Left lung (tissue), 10 donors: ENCODE data around the gene RFT1. TPM values are rescaled to one million over a fixed set of nuclear protein-coding genes. Genes with fewer than 3 reads are reported as not detected.

Experiments used
- ATAC-seq: fragments of 200-7000 bp; cut with Tn5 transposase; one replicate; pipeline ENCODE4 v1.9.1; 2020; ENCODE audit warnings: moderate library complexity
- DNase-seq, 4 donors: peaks; one replicate each; pipeline ENCODE4 v3.0.0-alpha.2; 2013 to 2020
- H3K27ac ChIP-seq, 2 donors: fragments of 200-600 bp; sonication (generic) in 1 of 2; one replicate each; pipeline versions ENCODE4 v1.5.0 to v1.8.0; 2020 to 2021
- H3K27me3 ChIP-seq, 2 donors: fragments of 200-600 bp; sonication (generic) in 1 of 2; one replicate each; pipeline versions ENCODE4 v1.5.0 to v1.8.0; 2020 to 2021
- H3K36me3 ChIP-seq, 2 donors: fragments of 200-600 bp; sonication (generic) in 1 of 2; one replicate each; pipeline versions ENCODE4 v1.5.0 to v1.8.0; 2020 to 2021
- H3K4me1 ChIP-seq, 2 donors: fragments of 200-600 bp; one replicate each; pipeline ENCODE4 v1.8.0; 2021
- H3K4me3 ChIP-seq, 2 donors: fragments of 200-600 bp; sonication (generic) in 1 of 2; one replicate each; pipeline versions ENCODE4 v1.5.0 to v1.8.0; 2020 to 2021; ENCODE audit warnings: mild to moderate bottlenecking in 1 of 2
- H3K9me3 ChIP-seq, 2 donors: fragments of 200-600 bp; sonication (generic) in 1 of 2; one replicate each; pipeline versions ENCODE4 v1.5.0 to v1.8.0; 2020 to 2021
- CTCF ChIP-seq, 2 donors: fragments of 200-600 bp; sonication (generic) in 1 of 2; IDR thresholded peaks; one replicate each; pipeline versions ENCODE4 v1.5.0 to v1.8.0; 2021; ENCODE audit warnings: antibody characterized with exemption in 2 of 2
- intact Hi-C, 2 donors: fragments of 100-400 bp; cut with DNase I; formaldehyde crosslinking; loops; one replicate each; pipeline versions ENCODE4 v1.11.2 to v1.14.2; 2022
- polyA plus RNA-seq, 6 donors: library from polyadenylated mRNA; unstranded; fragments of 120-200 nt; gene quantifications; one replicate each; pipeline ENCODE4 v1.2.1, GENCODE V29; 2013; ENCODE audit not compliant: insufficient read length in 6 of 6
- total RNA-seq, 2 donors: library from RNA; stranded (reverse); fragmentation: NEBNext Ultra II Directional; extraction: Animal tissue kit (Norgen Biotek cat#: 25700); gene quantifications; one replicate each; pipeline ENCODE4 v1.2.1, GENCODE V29; 2021
- donor health status: DM: no; HTN: yes; CAD: no.
- donor health status: DM: no; HTN: no; CAD: no.

RFT1 gene
- total and polyA plus RNA-seq, 8 donors = 23.2 to 28.0 (median 24.4) TPM

- peaks cover 0 to 23% of the 10 kb centered on the region in 2 donors for H3K36me3 ChIP-seq
- peak; percentile 20 for ATAC-seq
- peak overlapping the region in 1 of 2 donors; percentile 45 for H3K4me3 ChIP-seq
- intact Hi-C loops = no loop called here
- no peak for TF ChIP-seq CTCF (IDR thresholded peaks at IDR 0.05)
- DNase-seq = peak in 2 of 4 donors; percentile 67 to 81
- peak overlapping the region; percentile 53 to 95 for H3K27ac ChIP-seq
- no peaks in the 10 kb centered on the region for H3K9me3 ChIP-seq
- H3K4me1 ChIP-seq = peaks cover 22 to 97% of the 10 kb centered on the region in 2 donors
- no peaks in the 10 kb centered on the region for H3K27me3 ChIP-seq
Observed at GRCh38 chr3:53168175-53168923, 38.1 kb upstream of the RFT1 start.

GRCh38 chr3:53167418-53168174 is 37.4 kb upstream of the RFT1 start:
- ATAC-seq = no peak
- DNase-seq = no peak
- intact Hi-C loops = no loop called here
- H3K27ac ChIP-seq = peak overlapping the region in 1 of 2 donors; percentile 95
- H3K4me1 ChIP-seq = peaks cover 24 to 97% of the 10 kb centered on the region in 2 donors
- no peaks in the 10 kb centered on the region for H3K27me3 ChIP-seq
- H3K9me3 ChIP-seq = no peaks in the 10 kb centered on the region
- TF ChIP-seq CTCF (IDR thresholded peaks at IDR 0.05) = no peak
- peak overlapping the region in 1 of 2 donors; percentile 45 for H3K4me3 ChIP-seq
- peaks cover 0 to 21% of the 10 kb centered on the region in 2 donors for H3K36me3 ChIP-seq

- DNase-seq (peak in 2 of 4 donors; percentile 86 to 94), ATAC-seq (peak; percentile 72)
- Histone ChIP-seq H3K27me3 (no peaks in the 10 kb centered on the region), H3K36me3 (peaks cover 0 to 21% of the 10 kb centered on the region in 2 donors), H3K4me1 (peaks cover 24 to 89% of the 10 kb centered on the region in 2 donors), H3K4me3 (peak overlapping the region in 1 of 2 donors; percentile 45), H3K27ac (peak overlapping the region; percentile 34 to 95), H3K9me3 (no peaks in the 10 kb centered on the region)
- intact Hi-C loops = no loop called here
- no peak for TF ChIP-seq CTCF (IDR thresholded peaks at IDR 0.05)
Observed at GRCh38 chr3:53166781-53167291, 36.6 kb upstream of the RFT1 start.

- H3K9me3 ChIP-seq = no peaks in the 10 kb centered on the region
- ATAC-seq = no peak
- intact Hi-C loops = no loop called here
- no peak for TF ChIP-seq CTCF (IDR thresholded peaks at IDR 0.05)
- DNase-seq = no peak
- peaks cover 24 to 83% of the 10 kb centered on the region in 2 donors for H3K4me1 ChIP-seq
- H3K27ac ChIP-seq = peak overlapping the region; percentile 34 to 95
- no peaks in the 10 kb centered on the region for H3K27me3 ChIP-seq
- peaks cover 0 to 21% of the 10 kb centered on the region in 2 donors for H3K36me3 ChIP-seq
- peak overlapping the region in 1 of 2 donors; percentile 45 for H3K4me3 ChIP-seq
Observed at GRCh38 chr3:53166206-53166605, 36.0 kb upstream of the RFT1 start.

GRCh38 chr3:53164911-53165310 is 34.7 kb upstream of the RFT1 start:
- intact Hi-C loops = no loop called here
- Histone ChIP-seq H3K9me3 (no peaks in the 10 kb centered on the region), H3K27me3 (no peaks in the 10 kb centered on the region), H3K4me3 (no peak overlapping the region), H3K36me3 (peaks cover 0 to 14% of the 10 kb centered on the region in 2 donors), H3K27ac (peak overlapping the region in 1 of 2 donors; percentile 95), H3K4me1 (peaks cover 30 to 79% of the 10 kb centered on the region in 2 donors)
- DNase-seq = no peak
- TF ChIP-seq CTCF (IDR thresholded peaks at IDR 0.05) = no peak
- no peak for ATAC-seq
